Hindlimb muscle (tissue), 1 donor: ENCODE measurements around the gene INPP5J. TPM values are rescaled to one million over a fixed set of nuclear protein-coding genes. Genes with fewer than 3 reads are reported as not detected.
"Not testable (repeated sequence)": the region's sequence is repeated elsewhere in the genome, so short reads cannot be mapped to it uniquely, and the experiment has no call there.

ENCODE experiments used
- DNase-seq: peaks from one replicate; pipeline ENCODE4 v3.0.0-alpha.2; 2013
- polyA plus RNA-seq: library from polyadenylated mRNA; unstranded; fragments of 120-200 nt; gene quantifications from one replicate; pipeline ENCODE4 v1.2.1, GENCODE V29; 2013; ENCODE audit not compliant: insufficient read length

INPP5J gene
- polyA plus RNA-seq, 1 donor = 1.6 TPM

GRCh38 chr22:31151872-31152271, 29.1 kb downstream of the INPP5J start:
- no peak for DNase-seq

DNA sequence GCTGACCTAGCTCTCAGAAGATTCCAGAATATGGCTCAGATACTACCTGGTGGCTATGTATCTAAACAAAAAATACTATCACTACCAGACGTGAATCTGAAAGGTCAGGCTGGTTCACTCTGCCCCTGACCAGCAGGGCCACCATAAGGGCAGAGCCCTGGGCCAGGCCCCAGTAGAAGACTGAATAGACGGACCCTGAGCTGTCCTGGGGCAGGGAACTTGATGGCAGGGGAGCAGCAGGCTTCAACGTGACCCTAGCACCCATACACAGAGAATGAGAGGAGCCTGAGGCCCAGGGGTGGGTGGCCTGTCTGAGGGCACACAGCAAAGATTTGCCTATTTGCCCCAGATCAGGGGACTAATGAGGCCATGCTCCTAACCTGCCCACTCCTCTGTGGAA, 30.6 kb downstream of the INPP5J start:
- DNase-seq = no peak

DNA sequence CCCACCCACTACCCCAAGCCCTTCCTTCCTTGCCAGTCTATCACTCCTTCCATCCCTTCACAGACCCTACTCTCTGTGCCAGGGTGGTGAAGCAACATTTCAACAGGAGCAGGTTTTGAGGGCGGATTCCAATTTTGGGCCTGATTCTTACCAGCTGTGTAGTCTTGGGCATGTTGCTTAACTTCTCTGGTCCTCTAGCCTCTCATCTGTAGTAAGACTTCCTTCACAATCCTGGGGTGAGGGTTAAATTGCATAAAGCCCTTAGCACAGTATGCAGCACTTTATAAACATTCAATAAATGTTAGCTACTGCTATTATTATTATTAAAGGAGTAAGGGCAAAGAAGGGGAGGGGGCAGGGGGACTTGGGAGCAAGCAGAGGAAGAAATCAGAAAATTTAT, 32.2 kb downstream of the INPP5J start:
- no peak for DNase-seq

GRCh38 chr22:31155422-31155821, 32.7 kb downstream of the INPP5J start:
- DNase-seq = peak; percentile 21

DNA sequence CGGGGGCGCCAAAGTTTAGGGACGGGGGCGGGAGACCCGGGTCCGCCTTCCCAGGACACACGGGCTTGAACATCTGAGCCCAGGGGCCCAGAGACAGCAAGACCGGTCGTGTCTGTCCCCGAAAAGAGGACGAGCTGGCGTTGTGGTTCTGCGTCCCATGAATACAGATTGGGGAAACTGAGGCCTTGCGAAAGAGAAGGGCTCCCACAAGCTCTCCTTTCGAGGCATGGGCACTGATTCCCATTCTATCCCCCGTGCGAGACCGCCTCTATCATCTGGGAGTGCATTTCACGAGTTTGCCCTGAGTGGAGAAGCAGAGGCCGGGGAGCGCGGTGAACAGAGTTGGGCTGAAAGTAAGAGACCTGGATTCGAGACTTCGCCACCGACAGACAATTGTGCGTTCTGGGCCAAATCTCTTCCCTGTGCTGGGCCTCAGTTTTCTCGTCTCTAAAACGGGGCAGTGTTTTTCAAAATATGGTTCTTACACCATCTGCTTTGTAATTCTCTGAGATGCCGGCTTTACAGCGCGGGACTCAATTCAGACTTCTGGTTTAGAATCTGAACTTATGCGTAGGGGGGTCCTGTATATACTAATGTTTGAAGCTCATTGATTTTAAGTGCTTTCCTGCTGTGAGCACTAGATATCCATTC, 37.7 kb downstream of the INPP5J start:
- peak; percentile 17 for DNase-seq

DNA sequence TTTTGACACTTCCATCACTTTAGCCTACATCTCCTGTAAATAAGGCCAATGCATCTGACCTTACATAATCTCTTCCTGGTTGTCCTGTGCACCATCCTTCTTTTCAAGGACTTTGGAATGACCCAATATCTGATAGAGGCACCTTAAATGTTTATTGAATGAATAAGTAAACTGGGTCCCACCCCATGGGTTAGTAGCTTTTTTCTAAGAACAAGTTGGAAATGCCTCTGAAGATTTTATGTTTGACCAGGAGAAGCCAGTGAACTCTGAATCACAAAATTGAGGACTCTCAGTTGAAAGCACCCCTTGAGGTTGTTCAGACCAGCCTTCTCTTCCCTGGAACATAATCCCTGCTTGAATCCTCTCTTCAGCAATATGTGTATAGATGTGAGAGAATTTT, 38.6 kb downstream of the INPP5J start:
- DNase-seq = no peak

GRCh38 chr22:31162015-31162765, 39.4 kb downstream of the INPP5J start:
- DNase-seq = no peak

- no peak for DNase-seq
Measured at GRCh38 chr22:31170971-31171370, 48.2 kb downstream of the INPP5J start.

DNA sequence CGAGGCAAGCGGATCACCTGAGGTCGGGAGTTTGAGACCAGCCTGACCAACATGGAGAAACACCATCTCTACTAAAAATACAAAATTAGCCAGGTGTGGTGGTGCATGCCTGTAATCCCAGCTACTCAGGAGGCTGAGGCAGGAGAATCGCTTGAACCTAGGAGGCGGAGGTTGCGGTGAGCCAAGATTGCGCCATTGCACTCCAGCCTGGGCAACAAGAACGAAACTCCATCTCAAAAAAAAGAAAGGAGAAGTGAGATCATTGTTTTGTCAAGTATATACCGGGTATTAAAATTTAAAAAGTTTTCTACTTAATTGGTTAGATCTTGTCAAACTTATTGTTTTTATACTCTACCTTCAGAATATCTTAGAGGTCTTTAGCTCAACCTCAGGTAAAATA, 49.0 kb downstream of the INPP5J start:
- DNase-seq = not testable (repeated sequence)

GRCh38 chr22:31173386-31174145, 50.8 kb downstream of the INPP5J start:
- DNase-seq = no peak

DNA sequence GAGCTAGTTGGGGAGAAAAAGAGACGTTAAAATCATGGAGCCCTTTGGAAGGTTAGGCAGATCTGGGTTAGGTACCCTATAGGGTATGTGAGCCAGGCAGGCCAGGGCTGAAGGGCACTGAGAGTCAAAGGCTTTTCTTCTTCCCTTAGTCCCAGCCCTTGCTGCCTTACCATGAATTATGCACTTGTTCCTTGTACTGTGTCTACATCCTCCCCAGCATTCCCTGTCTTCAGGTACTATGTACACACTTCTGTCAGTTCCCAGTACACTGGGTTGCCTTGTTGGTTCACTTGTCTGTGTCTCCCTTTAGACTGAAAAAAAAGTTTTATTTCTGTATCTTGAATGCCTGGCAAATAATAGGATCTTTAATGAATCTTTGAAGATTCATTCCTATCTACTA, 54.2 kb downstream of the INPP5J start:
- no peak for DNase-seq

DNA sequence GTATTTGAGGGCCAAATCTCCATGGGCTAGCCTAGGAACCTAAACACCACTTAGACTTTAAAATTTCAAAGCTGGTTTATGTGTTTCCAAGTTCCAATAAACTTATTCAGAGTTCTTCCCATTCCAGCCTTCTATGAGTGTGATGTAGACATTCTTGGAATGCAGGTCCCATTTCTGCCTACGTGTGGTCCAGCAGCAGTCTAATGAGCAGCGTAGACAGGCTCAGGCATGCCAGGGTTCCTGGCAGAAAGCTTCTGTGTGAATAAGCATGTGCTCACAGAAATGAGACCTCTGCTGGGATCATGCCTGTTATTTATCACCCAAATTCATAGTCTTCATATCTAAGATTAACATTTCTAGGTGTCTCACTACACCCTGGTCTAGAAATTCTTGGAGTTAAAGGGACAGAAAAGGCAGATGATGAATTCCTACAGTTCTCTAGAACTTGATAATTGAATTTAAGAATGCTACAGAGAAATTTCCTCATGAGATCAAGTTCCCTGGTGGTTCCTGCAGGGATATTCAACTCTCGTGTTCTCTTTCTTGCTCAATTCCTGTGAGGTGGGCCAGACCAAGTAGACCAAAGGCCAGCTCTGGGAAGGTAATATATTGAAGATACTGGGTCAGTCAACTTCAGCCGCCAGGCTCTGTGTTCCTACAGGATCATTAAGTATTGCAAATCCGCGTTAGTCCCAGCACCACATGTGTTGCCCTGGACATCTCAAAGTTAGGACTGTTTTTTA, 54.8 kb downstream of the INPP5J start:
- no peak for DNase-seq

DNA sequence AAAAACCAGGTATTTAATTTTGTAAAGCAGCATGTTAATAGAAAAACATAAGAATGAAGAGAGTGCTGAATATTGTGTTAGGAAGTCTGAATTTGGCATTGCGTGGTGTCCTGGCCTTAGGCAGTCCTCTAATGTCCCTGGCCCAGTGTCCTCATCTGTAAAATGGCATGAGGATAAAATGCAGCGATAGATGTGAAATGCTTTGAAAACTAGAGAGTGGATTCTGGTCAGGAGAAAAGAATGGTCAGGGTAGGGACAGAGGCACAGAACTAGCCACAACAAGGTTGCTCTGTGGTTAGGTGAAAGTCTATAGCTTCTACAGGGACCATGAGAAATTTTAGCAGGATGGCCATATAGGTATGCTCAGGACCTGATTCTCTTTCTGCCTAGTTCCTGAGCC, 56.1 kb downstream of the INPP5J start:
- no peak for DNase-seq

- DNase-seq = no peak
Measured at GRCh38 chr22:31179345-31179744, 56.6 kb downstream of the INPP5J start.

- DNase-seq = no peak
Measured at GRCh38 chr22:31184015-31184414, 61.2 kb downstream of the INPP5J start.

Other genes starting within 250 kb of the INPP5J start
- gene MORC2, start 154.2 kb upstream of the INPP5J start, polyA plus RNA-seq = 27.1 TPM
- 104 TPM for gene TUG1, start 153.7 kb upstream of the INPP5J start, polyA plus RNA-seq
- gene SMTN, start 41.6 kb upstream of the INPP5J start, polyA plus RNA-seq = 287 TPM
- gene SELENOM, start 15.4 kb upstream of the INPP5J start, polyA plus RNA-seq = 17.8 TPM
- not detected for gene PLA2G3, start 17.5 kb downstream of the INPP5J start, polyA plus RNA-seq
- gene RNF185, start 37.2 kb downstream of the INPP5J start, polyA plus RNA-seq = 23.9 TPM
- 25.6 TPM for gene LIMK2, start 89.3 kb downstream of the INPP5J start, polyA plus RNA-seq
- 6.5 TPM for gene PIK3IP1, start 169.5 kb downstream of the INPP5J start, polyA plus RNA-seq
- 27.5 TPM for gene PATZ1, start 223.4 kb downstream of the INPP5J start, polyA plus RNA-seq